ENCODE data around the gene SLC24A3.

DNA sequence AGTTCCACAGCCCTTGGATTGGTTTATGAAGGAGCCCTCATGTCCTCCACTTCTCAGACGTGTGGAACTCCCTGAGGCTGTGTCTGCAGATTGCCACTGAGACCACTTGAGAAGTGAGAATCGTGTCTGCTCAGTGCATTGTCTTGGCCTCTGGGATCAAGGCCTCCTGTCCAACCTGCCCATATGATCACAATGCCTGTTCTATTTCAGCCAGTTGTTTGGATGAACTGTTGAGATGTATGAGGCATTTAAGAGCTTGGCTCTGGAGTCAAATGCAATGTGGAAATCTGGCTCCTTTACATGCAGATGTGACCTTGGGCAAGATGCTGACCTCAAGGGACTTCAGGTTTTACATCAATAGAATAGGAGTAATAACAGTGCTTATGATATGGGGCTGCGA is 125.9 kb downstream of the SLC24A3 start:
- TF ChIP-seq, protein P1, sequence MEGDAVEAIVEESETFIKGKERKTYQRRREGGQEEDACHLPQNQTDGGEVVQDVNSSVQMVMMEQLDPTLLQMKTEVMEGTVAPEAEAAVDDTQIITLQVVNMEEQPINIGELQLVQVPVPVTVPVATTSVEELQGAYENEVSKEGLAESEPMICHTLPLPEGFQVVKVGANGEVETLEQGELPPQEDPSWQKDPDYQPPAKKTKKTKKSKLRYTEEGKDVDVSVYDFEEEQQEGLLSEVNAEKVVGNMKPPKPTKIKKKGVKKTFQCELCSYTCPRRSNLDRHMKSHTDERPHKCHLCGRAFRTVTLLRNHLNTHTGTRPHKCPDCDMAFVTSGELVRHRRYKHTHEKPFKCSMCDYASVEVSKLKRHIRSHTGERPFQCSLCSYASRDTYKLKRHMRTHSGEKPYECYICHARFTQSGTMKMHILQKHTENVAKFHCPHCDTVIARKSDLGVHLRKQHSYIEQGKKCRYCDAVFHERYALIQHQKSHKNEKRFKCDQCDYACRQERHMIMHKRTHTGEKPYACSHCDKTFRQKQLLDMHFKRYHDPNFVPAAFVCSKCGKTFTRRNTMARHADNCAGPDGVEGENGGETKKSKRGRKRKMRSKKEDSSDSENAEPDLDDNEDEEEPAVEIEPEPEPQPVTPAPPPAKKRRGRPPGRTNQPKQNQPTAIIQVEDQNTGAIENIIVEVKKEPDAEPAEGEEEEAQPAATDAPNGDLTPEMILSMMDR (IDR thresholded peaks at IDR 0.05) = no peak
- TF ChIP-seq ZFX (IDR thresholded peaks at IDR 0.05; ENCODE audit: borderline replicate concordance) = no peak
